GM19351 (cell line): ENCODE measurements around the gene ACSS2.

Experiments used
- ATAC-seq: cut with Tn5 transposase; IDR thresholded peaks from one replicate; pipeline ENCODE4 v1.9.1; 2021; ENCODE audit warnings: mild to moderate bottlenecking, moderate library complexity; ENCODE audit not compliant: unreplicated experiment

The ACSS2 gene

DNA sequence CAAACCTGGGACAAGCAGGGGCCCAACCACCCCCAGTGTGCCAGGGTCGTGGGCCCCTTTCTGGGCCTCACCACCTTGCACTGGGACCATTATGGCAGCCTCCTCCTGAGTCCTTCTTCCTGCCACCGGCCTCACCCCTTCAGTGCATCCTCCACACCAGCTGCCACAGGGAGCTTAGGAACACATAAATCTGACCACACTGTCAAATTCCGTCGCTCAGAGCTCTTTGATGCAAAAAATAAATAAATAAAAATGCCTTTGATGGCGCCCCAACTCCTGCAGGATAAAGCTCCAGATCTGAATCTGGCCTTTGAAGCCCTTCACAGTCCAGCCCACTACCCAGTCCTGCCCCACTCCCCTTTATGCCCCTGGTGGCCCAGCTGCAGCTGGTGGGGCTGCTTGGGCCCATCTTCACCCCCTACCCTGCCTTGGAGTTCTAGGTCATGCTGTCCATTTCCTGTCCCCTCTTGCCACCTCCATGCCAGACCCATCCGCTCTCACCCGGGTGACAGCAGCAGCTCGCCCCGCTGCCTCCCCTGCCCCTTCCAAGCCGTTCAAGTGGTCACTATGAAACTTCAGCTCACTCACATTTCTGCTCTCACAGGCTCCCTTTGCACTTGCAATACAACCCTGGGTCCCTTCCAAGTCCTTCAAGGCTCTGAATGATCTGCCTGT lies 95.3 kb downstream of the ACSS2 start:
- ATAC-seq = no peak

DNA sequence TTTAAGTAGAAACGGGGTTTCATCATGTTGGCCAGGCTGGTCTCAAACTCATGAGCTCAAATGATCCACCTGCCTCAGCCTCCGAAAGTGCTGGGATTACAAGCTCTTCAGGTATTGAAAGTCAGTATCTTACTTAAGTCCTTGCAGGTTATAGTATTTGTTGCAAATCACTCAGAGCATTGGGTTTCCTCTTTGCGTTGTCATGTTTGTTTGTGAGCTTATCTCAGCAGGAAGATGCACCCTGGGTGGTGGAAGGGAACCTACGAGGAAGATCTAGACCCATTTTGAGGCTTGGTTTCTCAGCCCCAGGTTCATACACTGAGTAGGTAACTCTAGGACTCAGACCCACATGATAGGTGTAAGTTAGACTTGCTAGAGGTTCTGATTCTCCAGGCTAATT lies 97.8 kb downstream of the ACSS2 start:
- no peak for ATAC-seq

DNA sequence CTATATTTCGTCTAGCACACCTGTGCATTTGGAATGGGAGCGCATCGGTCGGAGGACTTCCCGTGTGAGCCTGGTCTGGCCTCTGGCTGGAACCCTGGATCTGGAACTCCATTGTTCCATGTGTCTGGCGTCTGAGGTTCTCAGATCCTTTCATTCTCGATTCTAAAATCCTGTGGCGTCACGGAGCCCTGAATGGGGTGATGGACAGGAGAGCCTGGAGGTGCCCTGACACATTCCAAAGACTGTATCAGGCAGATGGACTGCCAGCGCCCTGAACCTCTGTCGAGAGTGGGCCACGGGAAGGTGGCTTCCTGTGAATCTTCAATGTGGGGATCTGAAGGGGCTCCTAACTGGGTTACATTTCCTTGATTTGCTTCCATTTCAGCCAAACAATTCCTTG lies 99.9 kb downstream of the ACSS2 start:
- no peak for ATAC-seq
